ENCODE measurements around the gene MT1F.

Gene MT1F

DNA sequence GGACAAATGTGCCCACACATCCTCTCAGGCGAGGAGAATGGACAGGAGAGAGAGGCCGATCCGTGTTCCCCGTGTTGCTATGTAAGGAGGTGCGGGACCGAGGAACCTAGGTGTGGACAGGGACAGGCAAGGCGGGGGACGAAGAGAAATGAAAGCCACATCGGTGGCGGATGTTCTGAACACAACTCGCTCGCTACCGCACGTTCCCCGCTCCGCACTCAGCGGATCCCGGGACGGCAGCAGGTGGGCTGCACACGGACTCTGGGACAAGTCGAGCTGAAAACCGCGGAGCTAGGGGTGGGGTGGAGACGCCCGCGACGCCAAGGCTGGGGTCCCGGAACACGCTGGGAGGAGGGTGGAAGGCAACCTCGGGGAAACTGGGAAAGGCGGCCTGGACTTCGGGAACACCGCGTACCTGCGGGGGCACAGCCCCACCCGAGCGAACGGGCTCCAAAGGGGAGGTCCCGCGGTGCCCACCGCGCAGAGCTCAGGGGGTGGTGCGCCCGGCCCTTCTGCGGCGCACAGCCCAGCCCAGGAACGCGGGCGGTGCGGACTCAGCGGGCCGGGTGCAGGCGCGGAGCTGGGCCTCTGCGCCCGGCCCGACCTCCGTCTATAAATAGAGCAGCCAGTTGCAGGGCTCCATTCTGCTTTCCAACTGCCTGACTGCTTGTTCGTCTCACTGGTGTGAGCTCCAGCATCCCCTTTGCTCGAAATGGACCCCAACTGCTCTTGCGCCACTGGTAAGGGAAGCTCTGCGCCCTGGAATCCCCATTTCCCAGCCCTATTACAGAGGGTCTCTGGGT is 32.4 kb upstream of the MT1F start, which contains the start of gene MT1E:
Gene MT1E (plus strand): TSS at position 642 of the 803 bp plus-strand sequence. CDS start 71 bp downstream, at position 713.
- peak in 34 of 56 donors; percentile 27 to 76 (median 47) for DNase-seq

DNA sequence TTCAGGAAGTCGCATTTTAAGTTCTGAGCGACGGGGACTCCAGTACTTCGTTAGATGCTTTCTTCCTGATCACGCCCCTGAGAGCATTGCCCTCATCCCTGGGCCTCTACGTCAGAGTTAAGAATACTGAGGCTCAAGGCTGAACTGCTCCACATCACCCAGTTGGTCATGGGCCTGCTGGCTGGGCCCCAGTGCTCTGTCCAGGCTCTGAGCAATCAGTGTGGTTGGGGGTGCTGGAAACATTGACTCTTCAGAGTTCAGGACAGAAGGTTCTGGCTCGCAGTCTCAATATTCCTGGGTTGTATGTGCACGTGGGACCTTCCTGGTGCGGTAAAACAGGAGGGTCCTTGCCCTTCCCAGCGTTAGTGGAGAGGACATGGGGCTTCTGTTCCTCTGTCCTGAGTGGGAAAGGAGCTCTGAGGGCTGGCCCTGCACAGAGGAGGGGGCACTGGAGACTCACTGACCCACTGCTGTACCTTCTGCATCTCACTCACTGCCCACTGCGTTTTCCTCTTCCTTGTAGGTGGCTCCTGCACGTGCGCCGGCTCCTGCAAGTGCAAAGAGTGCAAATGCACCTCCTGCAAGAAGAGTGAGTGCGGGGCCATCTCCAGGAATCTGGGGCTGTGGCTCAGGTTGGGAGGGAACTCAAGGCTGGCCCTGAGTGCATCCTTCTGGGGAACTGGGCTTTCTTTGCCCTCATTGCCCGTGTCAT is 31.7 kb upstream of the MT1F start:
- peak in 3 of 56 donors; percentile 34 to 49 (median 42) for DNase-seq

DNA sequence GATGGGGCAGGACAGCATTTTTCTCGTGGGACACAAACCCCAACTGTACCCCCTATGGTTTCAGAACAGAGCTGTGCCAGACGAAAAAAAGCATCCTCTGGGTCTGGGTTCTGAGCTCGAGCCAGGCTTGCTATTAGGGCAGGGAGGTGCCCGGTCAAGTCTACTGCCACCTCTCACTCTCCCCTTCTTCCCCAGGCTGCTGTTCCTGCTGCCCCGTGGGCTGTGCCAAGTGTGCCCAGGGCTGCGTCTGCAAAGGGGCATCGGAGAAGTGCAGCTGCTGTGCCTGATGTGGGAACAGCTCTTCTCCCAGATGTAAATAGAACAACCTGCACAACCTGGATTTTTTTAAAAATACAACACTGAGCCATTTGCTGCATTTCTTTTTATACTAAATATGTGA is 31.1 kb upstream of the MT1F start:
- DNase-seq: no peak

DNA sequence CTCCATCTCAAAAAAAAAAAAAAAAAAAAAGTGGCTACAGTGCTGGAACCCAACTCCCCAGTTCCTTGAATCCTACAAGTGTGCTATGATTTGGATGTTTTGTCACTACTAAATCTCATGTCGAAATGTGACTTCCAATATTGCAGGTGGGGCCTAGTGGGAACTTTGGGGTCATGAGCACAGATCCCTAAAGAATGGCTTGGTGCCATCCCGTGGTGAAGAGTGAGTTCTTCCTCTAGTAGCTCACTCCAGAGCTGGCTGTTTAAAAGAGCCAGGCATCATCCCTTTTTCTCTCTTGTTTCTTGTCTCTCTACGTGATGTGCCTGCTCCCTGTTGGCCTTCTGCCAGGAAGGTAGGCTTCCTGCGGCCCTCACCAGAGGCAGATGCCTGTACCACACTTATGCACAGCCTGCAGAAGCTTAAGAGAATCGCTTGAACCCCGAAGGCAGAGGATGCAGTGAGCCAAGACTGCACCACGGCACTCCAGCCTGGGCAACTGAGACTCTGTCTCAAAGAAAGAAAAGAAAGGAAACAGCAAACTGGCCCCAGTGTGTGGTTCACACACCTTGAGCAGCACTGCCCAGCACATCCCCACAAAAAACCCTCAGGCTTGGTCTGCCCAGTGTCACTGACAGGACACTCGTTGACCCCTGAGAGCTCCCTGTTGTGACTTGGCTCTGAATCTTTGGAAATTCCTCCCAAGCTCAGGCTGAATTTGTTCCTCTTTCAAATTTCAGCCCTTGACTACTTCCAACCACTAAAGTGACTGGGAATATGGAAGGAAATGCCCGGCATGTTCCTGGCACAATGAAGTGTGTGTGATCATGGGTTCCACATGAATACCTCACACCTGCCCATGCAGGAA is 29.0 kb upstream of the MT1F start:
- no peak for DNase-seq

DNA sequence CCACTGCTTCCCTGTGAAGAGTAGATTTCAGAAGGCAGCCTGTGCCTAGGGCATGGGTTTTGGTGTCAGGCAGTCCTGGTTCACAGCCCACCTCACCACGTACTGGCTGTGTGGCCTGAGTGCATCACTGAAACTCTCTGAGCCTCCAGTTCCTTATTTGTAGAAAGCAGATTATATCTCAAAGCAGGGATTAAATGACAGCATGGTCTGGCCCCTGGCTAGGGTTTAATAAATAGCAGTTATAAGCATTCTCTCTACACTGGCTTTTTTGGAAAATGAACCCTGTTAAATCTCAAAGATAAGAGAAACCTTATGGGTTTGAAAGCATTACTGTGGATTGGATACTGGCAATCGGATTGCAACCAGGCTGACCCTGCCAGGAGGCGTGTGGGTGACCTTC is 28.2 kb upstream of the MT1F start:
- no peak for DNase-seq

DNA sequence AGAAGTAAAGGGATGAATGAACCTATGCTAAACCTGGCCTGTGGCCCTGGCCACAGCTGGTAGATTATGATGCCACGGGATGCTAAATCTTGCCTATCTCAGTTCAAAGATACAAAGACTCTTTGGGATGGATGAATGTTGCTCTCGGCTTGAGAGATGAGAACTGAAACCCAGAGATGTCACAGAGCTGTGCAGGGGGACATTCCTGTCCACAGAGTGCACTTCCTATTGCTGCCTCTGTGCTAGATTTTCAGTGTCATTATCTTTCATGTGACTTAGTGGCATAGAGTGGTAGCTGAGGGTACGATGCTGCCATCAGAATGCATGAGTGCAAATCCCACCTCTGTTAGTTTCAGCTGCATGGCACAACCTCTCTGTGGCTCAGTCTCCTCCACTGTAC is 27.6 kb upstream of the MT1F start:
- no peak for DNase-seq

DNA sequence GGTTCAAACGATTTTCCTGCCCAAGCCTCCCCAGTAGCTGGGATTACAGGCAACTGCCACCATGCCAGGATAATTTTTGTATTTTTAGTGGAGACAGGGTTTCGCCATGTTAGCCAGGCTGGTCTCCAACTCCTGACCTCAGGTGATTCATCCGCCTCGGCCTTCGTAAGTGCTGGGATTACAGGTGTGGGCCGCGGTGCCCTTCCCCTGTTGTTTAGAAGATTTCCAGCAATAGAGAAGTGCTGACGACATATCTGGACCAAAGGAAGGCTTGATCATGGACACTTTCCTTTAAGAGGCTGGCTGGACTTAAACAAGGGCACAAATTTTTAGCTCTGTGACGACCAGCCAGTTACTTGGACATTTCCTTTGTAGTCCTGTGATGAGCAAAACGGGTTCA is 26.6 kb upstream of the MT1F start:
- no peak for DNase-seq

DNA sequence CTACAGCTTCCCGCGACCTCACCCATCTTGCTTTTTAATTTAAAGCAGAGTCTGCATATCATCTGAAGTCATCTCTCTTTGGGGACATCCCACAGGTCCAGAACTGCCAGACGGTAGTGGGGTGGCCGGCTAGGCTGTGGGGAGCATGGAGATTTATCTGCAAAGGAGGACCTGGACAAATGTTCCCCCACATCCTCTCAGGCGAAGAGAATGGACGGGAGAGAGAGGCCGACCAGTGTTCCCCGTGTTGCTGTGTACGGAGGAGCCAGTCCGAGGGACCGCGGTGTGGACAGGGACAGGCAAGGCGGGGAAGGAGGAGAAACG is 26.0 kb upstream of the MT1F start:
- peak in 2 of 56 donors; percentile 50 for DNase-seq

DNA sequence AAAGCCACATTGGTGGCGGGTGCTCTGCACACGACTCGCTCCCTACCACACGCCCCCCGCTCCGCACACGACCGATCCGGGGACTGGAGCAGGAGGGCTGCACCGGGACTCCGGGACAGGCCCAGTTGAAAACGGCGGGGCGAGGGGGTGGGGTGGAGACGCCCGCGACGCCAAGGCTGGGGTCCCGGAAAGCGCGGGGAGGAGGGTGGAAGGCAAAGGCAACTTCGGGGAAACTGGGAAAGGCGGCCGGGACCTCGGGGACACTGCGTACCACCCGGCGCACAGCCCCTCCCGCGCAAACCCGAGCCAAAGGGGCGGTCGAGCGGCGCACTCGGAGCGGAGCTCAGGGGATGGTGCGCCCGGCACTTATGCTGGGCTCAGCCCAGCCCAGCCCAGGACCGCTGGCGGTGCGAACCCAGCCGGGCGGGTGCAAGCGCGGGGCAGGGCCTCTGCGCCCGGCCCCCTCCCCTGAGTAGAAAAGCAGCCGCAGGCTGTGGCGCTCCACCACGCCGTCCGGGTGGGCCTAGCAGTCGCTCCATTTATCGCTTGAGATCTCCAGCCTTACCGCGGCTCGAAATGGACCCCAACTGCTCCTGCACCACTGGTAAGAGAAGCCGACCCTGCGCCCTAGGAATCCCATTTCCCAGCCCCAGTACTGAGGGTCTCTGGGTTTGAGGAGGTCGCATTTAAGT is 25.5 kb upstream of the MT1F start, which contains the start of gene MT1M:
Gene MT1M (plus strand): TSS at position 504 of the 692 bp plus-strand sequence. CDS start 73 bp downstream, at position 577.
- peak in 38 of 56 donors; percentile 20 to 71 (median 41) for DNase-seq

DNA sequence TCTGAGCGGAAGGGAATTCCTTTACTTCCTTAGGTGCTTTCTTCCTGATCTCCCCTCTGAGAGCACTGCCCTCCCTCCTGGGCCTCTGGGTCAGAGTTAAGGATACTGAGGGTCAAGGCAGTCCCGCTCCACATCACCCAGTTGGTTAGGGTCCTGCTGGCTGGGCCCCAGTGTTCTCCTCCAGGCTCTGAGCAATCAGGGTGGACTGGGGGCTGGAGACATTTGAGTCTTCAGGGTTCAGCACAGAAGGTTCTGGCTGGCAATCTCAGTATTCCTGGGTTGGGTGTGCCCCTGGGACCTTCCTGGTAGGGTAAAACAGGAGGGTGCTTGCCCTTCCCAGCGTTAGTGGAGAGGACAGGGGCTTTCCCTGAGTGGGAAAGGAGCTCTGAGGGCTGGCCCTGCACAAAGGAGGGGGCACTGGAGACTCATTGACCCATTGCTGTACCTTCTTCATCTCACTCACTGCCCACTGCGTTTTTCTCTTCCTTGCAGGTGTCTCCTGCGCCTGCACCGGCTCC is 24.9 kb upstream of the MT1F start:
- no peak for DNase-seq

DNA sequence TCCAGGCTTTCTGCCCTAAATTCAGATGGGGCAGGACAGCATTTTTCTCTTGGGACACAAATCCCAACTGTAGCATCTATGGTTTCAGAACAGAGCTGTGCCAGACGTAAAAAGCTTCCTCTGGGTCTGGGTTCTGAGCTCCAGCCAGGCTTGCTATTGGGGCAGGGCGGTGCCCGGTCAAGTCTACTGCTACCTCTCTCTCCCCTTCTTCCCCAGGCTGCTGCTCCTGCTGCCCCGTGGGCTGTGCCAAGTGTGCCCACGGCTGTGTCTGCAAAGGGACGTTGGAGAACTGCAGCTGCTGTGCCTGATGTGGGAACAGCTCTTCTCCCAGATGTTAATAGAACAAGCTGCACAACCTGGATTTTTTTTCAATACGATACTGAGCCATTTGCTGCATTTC is 24.2 kb upstream of the MT1F start:
- no peak for DNase-seq

DNA sequence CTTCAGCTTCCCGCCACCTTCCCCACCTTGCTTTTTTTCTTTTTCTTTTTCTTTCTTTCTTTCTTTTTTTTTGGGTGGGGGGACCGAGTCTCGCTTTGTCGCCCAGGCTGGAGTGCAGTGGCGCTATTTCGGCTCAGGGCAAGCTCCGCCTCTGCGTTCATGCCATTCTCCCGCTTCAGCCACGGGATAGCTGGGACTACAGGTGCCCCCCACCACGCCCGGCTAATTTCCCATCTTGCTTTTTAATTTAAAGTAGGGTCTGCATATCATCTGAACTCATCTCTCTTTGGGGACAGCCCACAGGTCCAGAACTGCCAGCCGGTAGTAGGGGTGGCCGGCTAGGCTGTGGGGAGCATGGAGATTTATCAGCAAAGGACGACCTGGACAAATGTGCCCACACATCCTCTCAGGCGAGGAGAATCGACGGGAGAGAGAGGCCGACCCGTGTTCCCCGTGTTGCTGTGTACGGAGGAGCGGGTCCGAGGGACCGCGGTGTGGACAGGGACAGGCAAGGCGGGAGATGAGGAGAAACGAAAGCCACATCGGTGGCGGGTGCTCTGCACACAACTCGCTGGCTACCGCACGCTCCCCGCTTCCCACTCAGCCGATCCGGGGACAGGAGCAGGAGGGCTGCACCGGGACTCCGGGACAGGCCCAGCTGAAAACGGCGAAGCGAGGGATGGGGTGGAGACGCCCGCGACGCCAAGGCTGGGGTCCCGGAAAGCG is 22.9 kb upstream of the MT1F start:
- DNase-seq: no peak

DNA sequence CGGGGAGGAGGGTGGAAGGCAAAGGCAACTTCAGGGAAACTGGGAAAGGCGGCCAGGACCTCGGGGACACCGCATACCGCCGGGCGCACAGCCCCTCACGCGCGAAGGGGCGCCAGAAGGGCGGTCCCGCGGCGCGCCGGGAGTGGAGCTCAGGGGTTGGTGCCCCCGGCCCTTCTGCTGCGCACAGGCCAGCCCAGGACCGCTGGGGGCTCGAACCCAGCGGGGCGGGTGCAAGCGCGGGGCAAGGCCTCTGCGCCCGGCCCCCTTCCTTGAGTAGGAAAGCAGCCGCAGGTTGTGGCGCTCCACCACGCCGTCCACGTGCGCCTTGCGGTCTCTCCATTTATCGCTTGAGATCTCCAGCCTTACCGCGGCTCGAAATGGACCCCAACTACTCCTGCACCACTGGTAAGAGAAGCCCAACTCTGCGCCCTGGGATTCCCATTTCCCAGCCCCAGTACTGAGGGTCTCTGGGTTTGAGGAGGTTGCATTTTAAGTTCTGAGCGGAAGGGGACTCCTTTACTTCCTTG is 22.3 kb upstream of the MT1F start:
- no peak for DNase-seq

DNA sequence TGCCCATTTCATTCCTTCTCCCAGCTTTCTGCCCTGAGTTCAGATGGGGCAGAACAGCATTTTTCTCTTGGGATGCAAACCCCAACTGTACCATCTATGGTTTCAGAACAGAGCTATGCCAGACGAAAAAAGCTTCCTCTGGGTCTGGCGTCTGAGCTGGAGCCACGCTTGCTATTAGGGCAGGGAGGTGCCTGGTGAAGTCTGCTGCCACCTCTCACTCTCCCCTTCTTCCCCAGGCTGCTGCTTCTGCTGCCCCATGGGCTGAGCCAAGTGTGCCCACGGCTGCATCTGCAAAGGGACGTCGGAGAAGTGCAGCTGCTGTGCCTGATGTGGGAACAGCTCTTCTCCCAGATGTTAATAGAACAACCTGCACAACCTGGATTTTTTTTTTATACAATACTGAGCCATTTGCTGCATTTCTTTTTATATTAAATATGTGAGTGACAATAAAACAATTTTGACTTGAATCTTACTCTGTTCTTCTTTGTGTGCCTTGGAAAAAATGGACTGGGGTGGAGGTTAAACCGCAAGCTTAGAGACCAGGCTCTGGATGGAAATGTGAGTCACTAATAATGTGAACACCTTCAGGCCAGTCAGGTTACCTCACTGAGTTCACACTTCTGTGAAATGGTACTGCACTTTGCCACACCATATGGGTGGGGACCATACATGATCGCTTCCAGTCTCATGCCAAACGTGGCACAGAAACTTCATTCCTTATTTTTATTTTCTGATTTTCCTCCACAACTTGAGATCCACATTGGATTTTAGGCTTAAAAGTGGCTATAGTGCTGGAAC is 20.9 kb upstream of the MT1F start:
- no peak for DNase-seq

DNA sequence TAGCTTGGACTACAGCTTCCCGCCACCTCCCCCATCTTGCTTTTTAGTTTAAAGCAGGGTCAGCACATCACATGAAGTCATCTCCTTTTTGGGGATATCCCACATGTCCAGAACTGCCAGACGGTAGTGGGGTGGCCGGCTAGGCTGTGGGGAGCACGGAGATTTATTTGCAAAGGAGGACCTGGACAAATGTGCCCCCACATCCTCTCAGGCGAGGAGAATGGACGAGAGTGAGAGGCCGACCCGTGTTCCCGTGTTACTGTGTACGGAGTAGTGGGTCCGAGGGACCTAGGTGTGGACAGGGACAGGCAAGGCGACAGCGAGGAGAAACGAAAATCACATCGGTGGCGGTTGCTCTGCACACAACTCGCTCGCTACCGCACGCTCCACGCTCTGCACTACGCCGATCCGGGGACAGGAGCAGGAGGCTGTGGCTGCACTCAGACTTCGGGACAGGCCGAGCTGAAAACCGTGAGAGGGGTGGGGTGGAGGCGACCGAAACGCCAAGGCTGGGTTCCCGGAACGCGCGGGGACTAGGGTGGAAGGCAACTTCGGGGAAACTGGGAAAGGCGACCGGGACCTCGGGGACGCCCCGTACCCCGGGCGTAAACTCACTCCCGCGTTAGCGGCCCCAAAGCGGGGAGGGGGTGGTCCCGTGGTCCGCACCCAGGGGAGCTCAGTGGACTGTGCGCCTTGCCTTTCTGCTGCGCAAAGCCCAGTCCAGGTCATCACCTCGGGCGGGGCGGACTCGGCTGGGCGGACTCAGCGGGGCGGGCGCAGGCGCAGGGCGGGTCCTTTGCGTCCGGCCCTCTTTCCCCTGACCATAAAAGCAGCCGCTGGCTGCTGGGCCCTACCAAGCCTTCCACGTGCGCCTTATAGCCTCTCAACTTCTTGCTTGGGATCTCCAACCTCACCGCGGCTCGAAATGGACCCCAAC is 19.7 kb upstream of the MT1F start, which contains the start of gene MT1A:
Gene MT1A (plus strand): TSS at position 853 of the 937 bp plus-strand sequence. CDS start 73 bp downstream, at position 926.
- peak in 27 of 56 donors; percentile 6 to 65 (median 30) for DNase-seq

DNA sequence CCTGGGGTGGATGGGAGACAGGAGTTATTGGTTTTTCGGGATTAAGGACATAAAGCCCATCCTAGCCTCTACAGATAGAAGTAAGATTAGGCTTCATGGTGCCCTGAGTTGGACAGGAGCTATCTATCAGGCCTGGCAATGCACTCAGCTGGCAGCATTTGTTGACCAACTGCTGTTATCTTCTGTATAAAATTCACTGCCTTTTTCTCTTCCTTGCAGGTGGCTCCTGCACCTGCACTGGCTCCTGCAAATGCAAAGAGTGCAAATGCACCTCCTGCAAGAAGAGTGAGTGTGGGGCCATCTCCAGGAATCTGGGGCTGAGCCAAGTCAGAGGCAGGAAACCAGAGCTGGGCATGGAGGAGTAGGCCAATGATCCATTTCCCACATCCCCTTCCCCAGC is 18.7 kb upstream of the MT1F start:
- no peak for DNase-seq

DNA sequence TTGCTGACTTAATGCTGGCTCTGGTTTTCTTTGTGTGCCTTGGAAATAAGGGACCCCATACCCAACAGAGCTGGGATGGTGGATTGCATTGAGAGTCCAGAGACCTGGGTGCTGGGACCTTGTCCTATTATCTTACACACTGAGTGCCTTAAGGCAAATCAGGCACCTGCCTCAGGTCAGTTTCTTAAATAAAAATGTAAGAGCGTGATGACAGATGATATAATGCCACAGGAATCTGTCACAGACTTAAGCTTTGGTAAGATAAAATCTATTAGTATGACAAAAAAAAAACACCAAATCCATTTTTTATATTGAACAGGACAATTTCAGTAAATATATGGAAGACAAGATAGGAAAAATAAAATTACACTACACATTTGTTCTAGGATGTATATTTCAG is 17.7 kb upstream of the MT1F start:
- no peak for DNase-seq

DNA sequence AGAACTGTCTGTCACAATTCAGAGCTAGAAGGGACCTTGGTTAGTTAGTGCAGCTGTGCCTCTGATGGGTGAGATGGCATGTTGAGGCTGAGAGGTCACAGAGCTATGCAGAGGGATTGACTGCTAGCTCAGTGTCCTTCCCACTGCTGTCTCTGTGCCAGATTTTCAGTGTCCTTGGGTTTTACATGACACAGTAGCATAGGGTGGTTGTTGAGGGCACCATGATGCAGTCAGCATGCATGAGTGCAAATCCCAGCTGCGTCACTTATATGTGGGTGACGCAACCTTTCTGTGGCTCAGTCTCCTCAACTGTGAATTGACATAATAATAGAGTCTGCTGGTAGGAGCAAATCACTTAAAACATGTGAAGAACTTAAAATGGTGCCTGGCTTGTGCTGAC is 16.6 kb upstream of the MT1F start:
- DNase-seq: no peak
